NCI-H2029 (cell line): Measurements from ENCODE around the gene ZBTB32.

Source experiments
- DNase-seq: peaks from one replicate; lab custom pipeline; 2025; lab: John Stamatoyannopoulos, UW

ZBTB32 gene

GRCh38 chr19:35695895-35696422 lies 8.4 kb upstream of the ZBTB32 start:
- DNase-seq = no peak

GRCh38 chr19:35696835-35697234 lies 7.5 kb upstream of the ZBTB32 start:
- no peak for DNase-seq

GRCh38 chr19:35702223-35703012 lies 1.9 kb upstream of the ZBTB32 start:
- DNase-seq = peak; percentile 97

GRCh38 chr19:35703343-35703742 lies 1.0 kb upstream of the ZBTB32 start:
- peak; percentile 14 for DNase-seq

GRCh38 chr19:35708391-35708790 lies 4.0 kb downstream of the ZBTB32 start:
- no peak for DNase-seq

GRCh38 chr19:35710784-35711723 lies 6.7 kb downstream of the ZBTB32 start:
- no peak for DNase-seq

- no peak for DNase-seq
Measured at GRCh38 chr19:35712567-35713505, 8.5 kb downstream of the ZBTB32 start.

- no peak for DNase-seq
Measured at GRCh38 chr19:35713506-35713850, 9.1 kb downstream of the ZBTB32 start.

GRCh38 chr19:35713904-35714495 lies 9.6 kb downstream of the ZBTB32 start:
- no peak for DNase-seq

- no peak for DNase-seq
Measured at GRCh38 chr19:35714601-35715354, 10.4 kb downstream of the ZBTB32 start.

- no peak for DNase-seq
Measured at GRCh38 chr19:35715355-35715809, 11.0 kb downstream of the ZBTB32 start.

GRCh38 chr19:35715981-35716800 lies 11.8 kb downstream of the ZBTB32 start:
- no peak for DNase-seq

- peak; percentile 91 for DNase-seq
Measured at GRCh38 chr19:35716801-35717664, 12.7 kb downstream of the ZBTB32 start.

- no peak for DNase-seq
Measured at GRCh38 chr19:35717665-35718344, 13.4 kb downstream of the ZBTB32 start, which contains the start of gene KMT2B. KMT2B (plus strand) TSS chr19:35718003; CDS start chr19:35718019, 16 bp downstream.

GRCh38 chr19:35718345-35719041 lies 14.1 kb downstream of the ZBTB32 start:
- DNase-seq = no peak

GRCh38 chr19:35719402-35720162 lies 15.2 kb downstream of the ZBTB32 start:
- no peak for DNase-seq

GRCh38 chr19:35720163-35720524 lies 15.8 kb downstream of the ZBTB32 start:
- DNase-seq = no peak
